NCI-H82 (cell line): Measurements from ENCODE around the gene CAMSAP3.

ENCODE experiments used
- DNase-seq: peaks from one replicate; lab custom pipeline; 2025; lab: John Stamatoyannopoulos, UW

CAMSAP3 gene

DNA sequence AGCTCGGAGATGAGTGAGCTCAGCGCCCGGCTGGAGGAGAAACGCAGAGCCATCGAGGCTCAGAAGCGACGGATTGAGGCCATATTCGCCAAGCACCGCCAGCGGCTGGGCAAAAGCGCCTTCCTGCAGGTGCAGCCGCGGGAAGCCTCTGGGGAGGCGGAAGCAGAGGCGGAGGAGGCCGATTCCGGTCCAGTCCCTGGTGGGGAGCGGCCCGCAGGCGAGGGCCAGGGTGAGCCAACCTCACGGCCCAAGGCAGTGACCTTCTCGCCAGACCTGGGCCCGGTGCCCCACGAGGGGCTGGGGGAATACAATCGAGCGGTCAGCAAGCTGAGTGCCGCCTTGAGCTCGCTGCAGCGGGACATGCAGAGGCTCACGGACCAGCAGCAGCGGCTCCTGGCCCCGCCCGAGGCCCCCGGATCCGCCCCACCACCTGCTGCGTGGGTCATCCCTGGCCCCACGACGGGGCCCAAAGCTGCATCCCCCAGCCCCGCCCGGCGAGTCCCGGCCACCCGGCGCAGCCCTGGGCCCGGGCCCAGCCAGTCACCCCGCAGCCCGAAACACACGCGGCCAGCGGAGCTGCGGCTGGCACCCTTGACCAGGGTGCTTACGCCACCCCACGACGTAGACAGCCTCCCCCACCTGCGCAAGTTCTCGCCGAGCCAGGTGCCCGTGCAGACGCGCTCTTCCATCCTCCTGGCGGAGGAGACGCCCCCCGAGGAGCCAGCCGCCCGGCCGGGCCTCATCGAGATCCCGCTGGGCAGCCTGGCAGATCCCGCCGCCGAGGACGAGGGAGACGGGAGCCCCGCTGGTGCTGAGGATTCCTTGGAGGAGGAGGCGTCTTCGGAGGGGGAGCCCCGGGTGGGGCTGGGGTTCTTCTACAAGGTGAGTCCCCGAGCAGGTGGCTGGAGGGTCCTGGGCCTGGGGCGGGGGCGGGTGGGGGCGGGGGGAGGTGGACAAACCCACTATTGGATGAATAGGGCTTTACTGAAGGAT, 16.9 kb downstream of the CAMSAP3 start:
- no peak for DNase-seq

DNA sequence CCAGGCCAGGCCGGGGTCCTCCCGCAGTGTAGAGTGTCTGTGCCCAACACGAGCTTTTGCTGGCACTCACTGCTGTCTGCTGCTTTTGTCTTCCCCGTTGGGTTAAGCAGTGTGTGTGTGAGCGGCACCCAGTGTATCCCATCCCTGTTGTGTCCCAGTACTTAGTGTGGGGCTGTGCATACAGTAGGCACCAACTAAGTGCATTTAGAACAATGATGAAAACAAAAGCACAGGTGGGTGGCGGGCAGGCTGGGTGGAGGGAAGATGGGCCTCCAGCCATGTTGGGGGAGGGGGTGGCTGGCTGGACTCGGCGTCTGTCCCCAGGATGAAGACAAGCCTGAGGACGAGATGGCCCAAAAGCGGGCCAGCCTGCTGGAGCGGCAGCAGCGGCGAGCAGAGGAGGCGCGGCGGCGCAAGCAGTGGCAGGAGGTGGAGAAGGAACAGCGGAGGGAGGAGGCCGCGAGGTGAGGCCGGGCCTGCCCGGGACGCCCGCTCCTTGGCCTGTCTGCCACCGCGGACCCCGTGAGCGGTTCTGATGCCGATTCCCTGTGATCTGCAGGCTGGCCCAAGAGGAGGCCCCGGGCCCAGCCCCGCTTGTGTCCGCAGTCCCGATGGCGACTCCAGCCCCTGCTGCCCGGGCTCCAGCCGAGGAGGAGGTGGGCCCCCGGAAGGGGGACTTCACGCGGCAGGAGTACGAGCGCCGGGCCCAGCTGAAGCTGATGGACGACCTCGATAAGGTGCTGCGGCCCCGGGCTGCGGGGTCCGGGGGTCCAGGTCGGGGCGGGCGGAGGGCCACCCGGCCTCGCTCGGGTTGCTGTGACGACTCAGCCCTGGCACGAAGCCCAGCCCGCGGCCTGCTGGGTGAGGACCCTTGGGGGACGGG, 19.4 kb downstream of the CAMSAP3 start:
- DNase-seq, result no peak

DNA sequence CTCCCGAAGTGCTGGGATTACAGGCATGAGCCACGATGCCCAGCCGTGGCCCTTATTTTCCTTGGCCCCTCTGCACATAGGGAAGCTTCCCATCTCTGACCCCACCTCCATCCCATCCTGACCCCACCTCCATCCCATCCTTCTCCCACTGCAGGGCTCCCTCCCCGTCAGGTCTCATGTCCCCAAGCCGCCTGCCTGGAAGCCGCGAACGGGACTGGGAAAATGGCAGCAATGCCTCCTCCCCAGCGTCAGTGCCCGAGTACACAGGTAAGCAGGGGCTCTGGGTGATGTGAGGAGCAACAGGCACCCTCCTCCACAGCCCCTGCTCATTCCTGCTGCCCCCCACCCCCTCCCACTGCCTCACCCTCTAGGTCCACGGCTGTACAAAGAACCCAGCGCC, 21.5 kb downstream of the CAMSAP3 start:
- DNase-seq, result no peak

DNA sequence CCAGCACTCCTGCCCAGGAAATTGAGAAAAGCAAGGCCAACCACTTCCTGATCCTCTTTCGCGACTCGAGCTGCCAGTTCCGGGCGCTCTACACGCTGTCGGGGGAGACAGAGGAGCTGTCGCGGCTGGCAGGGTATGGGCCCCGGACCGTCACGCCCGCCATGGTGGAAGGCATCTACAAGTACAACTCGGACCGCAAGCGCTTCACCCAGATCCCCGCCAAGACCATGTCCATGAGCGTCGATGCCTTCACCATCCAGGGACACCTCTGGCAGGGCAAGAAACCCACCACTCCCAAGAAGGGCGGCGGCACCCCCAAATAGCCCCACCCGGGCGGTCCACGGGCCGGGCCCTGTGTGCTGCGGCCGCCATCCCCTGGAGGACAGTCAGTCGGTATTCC, 22.1 kb downstream of the CAMSAP3 start:
- DNase-seq, result no peak

DNA sequence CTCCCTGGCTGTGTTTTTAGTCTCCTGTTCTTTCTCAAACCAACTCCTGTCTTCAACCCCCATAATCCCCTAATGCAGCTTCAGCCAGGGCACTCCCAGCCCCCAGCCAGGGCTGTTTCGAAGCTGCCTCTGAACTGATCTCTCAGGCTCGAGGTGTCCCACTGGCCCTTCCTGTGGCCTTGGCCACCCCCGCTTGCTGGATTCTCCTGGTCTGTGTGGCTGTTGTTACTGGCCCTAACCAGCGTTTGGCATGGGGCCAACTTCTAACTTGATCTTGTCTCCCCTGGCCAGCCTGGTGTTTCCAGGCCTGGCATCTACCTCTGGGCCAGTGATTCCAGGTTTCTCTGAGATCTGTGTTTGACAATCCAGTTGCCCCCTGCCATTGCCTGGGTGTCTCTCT, 22.7 kb downstream of the CAMSAP3 start:
- DNase-seq, result peak; percentile 77

DNA sequence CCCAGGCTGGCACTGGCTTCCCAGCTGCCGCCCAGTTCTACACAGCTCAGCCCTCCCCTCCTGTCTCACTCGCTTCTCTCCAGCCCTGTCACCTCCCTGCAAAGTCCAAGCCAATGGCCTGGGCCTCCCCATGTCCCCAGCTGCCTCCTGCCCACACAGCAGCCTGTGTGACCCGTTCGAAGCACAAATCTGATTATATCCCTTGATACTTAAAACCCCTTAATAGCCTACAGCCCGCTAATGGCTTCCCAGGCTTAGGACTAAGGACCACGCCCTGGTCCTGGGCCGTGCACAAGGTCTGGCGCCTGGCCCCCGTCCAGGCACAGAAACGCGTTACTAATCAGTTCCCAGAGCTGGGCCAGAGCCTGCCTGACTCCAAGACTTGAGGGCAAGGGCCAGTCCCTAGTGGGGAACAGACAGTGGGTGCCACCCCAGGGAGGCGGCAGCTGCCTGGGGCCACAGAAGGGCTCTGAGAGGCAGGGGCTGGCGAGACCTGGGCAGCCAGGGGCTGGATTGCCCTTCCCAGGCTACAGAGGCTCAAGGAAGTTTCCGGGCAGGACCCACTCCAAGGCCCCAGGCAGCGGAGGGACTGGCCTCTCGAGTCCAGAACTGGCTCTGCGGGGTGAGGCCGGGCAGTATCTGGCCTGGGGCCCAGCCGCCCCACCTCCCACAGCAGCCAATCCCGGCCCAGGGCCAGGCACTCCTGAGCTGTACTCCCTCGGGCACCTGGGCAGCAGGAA, 23.3 kb downstream of the CAMSAP3 start:
- DNase-seq, result peak; percentile 96

DNA sequence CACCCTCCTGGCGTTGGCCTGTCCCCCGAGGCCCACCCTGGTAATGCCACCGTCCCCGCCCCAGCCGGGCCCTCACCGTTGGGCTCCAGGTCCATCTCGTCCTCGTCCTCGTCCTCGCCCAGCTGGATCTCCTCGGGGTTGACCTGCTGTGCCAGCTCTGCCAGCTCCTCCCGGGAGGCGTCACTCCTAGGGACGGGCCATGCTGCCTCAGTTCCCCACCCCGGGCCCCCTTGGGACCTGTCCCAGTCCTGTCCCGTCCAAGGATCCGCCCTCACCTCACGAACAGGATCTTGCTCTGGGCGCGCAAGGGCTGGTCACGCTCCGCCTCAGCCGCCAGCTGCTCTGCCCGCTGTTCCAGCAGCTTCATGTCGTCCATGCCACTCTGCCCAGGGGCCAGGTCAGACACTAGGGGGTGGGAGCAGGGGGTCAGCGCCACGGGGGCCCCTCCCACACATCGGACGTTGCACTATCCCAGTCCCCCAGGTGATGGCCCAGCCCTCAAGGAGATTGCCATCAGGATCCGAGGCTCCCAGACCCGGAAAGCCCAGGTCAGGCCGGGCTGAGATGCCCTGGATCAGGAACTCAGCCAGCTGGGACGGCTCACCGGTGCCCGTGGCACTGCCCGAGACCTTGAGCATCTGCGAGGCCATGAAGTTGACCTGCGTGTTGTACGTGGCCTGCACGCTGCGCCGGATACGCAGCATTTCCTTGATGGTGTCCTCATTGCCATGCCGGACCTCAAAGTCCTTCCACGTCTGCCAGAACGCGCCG, 24.2 kb downstream of the CAMSAP3 start:
- no peak for DNase-seq

DNA sequence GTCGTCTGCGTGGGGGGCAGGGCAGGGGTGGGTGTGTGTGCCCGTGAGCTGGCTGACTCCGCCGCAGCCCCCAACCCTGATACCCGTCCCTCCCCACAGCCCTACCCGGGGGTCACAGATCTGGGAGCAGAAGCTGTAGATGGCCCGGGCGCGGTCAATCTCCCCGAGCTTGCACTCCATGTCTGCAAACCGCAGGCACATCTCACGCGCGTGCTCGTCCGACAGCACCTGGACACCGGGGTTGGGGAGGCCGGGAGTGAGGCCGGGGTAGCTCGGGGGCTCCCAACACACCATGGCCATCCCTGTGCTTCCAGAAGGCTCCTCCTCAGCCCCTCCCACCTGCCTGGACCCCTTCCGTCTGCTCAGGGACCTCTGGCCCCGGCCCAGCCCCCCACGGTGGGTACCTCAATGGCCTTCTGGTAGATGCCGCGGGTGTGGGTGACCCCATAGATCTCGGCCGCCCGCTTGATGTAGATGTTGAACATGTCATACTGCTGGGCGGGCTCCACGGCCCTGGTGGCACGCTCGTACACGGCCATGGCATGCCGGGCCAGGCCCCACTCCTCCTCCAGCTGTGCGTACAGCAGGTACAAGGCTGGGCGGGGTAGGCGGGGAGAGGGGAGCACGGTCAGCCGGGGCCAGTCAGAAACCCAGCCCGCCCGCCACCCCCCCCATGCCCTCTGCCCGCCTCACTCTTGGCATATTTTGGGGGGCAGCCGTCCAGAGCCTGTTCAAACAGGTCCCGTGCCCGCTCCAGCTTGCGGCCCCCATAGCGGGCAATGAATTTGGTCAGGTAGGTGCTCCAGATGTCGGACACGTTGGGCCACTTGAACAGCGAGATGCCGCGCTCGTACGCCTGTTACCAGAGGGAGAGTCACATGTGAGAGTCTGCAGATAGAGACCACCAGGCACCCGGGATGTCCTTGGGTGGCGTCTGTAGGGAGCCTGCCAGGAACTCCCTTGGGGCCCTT, 25.1 kb downstream of the CAMSAP3 start:
- DNase-seq, result no peak

DNA sequence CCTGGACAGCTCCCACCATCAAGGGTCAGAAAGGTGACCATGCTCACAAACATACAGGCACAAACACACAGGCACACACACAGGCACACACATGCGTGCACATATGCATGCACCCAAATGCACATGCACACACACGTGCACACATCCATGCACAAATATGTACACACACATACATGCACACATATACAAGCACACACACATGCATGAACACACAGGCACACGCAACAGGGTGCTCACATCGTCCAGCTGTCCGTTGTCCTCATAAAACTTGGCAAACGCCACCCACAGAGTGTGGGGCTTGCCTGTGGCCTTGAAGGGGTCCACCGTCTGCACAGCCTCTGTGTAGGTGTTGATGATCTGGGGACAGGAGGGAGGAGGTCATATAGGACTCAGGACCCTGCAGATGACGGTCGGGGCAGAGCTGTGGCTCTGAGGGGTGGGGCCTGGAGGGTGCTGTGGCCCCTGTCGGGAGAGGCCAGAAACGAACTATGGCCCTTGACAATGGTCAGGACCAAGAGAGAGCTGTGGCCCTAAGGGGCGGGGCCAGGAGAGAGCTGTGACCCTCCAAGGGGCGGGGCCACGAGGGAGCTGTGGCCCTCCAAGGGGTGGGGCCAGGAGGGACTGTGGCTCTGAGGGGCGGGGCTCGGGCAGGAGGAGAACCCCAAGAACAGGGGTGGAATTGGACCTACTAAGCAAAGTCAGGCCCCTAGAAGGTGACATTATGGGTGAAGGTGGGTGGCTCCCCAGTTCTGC, 27.4 kb downstream of the CAMSAP3 start:
- DNase-seq, result peak; percentile 13

DNA sequence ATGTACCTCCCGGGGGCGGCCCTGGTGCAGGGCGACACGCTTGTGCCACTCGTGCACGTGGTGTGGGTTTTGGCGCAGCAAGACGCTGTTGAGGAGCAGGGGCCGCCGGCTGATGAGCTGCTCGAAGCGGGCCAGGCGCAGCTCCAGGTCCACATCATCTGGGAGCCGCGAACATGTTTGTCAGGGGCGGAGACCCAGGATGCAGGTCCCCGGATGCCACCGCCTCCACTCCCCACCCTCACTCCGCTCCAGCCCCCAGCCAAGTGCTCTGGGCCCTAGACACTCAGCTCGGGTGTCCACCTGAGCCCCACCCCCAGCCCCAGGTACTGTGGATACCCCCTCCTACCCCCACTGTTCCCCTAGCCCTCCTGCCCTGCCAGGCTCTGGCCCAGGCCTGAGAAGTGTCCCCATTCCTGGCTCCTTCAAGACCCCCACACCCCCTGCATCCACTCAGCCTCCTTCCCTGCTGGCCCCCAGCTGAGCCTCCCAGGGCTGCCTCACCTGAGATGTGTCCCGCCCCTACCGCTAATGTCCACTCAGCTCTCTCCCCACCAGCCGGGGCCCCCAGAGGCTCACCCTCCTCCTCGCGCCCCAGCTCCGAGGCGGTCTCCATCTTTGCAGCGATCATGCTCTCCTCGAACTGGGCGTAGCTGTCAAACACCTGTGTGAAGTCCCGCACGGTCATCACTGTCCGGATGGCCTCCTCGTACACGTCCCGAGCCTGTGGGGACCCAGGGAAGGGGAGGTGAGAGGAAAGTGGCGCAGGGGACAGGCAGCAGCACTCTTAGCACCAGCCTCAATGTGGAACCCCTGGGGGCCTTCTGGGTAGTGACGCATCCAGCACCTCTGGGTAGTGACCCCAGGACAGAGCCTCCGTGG, 28.3 kb downstream of the CAMSAP3 start:
- no peak for DNase-seq

DNA sequence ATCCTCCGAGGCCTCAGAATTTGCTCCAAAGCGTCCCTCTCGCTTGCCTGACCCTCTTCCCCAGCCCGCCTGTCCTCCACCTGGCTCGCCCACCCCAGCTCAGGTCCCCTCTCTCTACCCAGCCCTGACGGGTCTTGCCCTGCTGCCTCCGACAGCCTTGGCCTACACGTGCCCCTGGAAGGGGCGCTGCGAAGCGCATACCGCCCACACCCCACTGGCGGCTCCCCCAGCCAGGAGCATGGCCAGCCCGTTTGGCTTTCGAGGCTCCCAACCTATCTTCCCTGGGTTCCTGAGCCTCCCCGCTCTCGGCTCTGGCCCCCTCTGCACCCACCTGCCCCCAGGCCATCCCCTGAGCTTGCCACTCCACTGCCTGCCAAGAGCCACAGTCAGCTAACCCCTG, 29.1 kb downstream of the CAMSAP3 start:
- no peak for DNase-seq

DNA sequence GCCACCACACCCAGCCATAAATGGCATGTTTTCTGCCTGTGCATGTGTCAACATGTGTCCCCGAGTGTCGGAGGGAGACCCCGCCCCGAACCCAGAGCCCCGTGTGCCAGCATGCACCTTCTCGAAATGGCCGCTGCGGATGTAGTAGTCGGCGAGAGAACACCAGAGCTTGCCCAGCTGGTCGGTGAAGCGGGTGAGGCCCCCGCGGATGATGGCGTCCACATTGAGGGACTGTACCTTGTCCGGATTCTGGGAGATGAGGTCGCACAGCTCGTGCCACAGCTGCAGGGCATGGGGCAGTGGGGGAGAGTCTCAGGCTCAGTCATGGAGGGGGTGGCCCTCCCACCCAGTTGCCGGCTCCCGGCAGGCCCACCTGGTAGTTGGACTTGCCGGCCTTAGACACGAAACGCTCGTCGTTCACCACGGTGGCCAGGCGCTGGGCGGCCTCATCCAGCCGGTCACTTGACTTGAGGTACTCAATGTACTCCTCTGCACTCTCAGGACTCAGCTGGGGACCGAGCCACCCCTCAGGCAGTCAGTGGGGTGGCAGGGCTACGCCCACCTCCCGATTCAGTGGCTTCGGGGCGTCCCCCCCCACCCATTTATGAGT, 30.2 kb downstream of the CAMSAP3 start:
- DNase-seq, result no peak

DNA sequence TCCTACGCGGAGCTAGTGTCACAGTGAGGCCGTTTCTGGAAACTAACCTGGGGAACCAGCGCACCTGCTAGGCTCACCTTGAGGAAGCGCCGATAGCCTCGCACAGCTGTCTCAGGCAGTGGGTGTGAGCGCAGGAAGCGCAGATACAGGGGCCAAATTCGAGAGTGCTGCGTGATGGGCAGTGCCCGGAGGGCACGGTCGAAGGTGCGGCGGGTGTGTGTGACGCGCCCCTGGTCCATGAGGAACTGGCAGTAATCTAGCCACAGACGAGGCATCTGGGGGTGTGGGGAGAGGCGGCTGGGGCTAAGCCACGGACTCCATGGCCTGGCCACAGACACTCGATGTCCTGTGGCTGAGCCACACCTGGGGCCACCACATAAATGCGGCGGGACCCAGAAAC, 31.5 kb downstream of the CAMSAP3 start:
- DNase-seq, result no peak

DNA sequence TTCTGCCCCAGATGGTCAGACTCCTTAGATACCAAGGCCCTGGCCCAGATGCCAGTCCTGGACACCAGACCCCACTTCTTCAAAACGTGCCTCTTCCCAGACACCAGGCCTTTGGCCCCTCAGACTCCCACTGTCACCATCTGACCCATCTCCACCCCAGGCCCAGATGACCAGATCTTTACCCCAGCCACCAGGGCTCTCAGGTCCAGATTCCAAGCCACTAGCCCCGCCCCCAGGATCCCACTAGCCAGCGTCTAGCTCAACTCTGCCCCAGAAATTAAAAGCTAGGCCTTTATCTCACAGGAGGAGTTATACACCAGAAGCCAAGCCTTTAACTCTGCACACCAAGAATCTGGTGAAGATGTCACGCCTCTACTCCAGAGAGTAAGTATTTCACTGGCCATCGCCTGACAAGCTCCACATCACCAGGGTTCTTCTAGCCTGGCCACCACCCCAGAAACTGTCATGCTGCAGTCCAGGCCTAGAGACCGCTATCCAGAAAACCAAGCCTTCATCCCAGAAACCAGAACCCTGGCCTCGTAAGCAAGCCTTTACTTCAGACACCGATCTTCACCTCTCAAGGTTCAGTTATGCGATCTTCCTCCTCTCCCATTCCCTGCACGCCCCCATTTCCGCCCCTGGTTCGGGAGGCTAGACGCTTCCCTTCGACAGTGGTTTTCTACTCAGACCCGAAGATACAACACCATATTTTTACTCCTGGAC, 33.1 kb downstream of the CAMSAP3 start:
- no peak for DNase-seq

DNA sequence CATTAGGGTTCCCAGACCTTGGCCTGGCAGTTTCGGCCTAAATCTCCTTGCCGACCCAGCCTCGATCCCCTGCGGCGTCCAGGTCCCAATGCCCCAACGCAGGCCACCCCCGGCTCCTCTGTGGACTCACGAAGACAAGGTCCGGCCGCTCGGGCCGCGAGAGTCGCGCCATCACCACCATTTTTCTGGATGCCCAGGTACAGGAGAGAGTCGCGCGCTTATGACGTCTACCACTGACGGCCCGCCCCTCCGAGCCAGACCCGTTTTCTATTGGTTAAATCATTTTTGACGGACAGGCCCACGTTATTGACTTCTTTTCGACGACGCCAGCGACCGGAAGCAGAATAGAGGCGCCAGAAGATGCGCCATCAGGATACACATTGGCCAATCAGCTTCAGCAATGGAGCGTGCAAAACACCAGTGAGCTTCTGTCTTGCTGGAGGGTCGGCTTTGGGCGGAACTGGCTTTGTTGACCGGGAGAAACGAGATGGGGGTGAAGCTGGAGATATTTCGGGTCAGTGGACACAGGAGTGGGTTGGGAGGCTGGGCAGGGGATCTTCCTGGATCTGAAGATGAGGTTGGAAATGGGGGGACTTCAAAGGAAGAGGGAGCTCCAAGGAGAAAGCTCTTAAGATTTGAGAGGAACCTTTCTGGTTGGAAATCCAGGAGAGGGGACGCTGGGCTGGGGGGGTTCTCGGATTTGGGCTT, 33.8 kb downstream of the CAMSAP3 start, which contains the start of the genes PET100 and XAB2:
Gene PET100 (plus strand): TSS at position 447 of the 708 bp plus-strand sequence. CDS start 41 bp downstream, at position 488.
Gene XAB2 (minus strand): TSS at position 199 of the 708 bp plus-strand sequence. CDS start 18 bp downstream, at position 181.
- peak; percentile 98 for DNase-seq

DNA sequence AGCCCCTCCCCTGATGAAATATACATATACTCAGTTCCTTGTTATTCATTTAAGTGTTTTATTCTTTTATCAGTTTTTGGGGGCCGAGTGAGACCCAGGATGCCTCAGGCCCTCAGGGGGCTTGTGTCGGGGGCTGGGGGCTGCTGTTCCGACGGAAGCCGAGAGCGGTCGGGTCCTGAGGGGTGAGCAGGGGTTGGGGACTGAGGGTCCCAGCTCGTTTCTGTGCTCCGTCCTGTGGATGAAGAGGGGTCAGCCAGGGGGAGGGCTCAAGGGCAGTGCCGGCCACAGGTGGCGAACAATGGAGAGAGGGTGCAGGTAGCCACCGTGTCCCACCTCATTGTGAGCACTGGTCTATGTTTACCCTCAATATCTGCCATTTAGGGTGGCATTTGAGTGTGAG, 35.9 kb downstream of the CAMSAP3 start:
- no peak for DNase-seq
